HG03439 (cell line): Measurements from ENCODE around the gene PHLDB1.
"Not testable (repeated sequence)": the region's sequence is repeated elsewhere in the genome, so short reads cannot be mapped to it uniquely, and the experiment has no call there.

Source experiments
- ATAC-seq: cut with Tn5 transposase; IDR thresholded peaks from one replicate; pipeline ENCODE4 v1.9.1; 2021; ENCODE audit warnings: mild to moderate bottlenecking, moderate library complexity; ENCODE audit not compliant: unreplicated experiment

PHLDB1 gene

DNA sequence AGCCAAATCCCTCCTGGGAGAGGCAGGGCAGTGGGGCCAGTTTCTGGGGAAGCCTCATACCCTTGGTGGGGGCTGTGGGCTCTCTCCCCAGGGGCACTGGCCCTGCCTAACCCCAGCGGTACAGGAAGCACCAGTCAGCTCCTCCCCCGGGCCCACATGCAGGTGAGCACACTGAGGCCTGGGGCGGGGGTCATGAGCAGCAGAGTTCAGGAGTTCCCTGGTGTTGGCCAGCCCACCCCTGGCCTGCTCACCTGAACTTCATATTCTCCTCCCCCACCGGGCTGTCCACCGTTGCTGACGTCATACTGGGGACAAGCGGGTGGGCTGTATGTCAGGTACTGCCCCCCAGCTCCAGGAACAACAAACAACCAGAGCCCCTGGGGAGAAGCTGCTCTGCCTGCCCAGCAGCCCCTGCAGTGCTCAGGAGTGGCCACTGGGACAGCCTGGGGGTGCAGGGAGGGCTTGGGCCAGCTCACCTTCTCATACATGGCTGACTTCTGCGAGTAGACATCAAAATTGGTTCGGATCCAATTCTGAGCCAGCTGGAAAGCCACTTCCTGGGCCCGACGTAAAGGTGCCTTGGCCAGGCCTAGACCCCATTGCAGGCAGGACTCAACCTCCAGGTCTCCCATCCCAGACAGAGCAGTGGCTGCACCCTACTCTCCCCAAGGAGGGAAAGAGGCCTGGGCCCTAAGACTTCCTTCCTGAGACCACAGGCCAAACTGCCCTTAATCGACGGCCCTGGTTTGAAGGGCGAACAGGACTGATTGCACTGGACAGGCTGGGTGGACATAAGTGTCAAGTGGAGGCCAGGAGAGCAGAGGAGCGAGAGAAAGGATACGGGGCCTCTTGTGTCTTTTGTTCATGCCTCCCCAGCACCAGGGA, 51.3 kb downstream of the PHLDB1 start:
- ATAC-seq = no peak

DNA sequence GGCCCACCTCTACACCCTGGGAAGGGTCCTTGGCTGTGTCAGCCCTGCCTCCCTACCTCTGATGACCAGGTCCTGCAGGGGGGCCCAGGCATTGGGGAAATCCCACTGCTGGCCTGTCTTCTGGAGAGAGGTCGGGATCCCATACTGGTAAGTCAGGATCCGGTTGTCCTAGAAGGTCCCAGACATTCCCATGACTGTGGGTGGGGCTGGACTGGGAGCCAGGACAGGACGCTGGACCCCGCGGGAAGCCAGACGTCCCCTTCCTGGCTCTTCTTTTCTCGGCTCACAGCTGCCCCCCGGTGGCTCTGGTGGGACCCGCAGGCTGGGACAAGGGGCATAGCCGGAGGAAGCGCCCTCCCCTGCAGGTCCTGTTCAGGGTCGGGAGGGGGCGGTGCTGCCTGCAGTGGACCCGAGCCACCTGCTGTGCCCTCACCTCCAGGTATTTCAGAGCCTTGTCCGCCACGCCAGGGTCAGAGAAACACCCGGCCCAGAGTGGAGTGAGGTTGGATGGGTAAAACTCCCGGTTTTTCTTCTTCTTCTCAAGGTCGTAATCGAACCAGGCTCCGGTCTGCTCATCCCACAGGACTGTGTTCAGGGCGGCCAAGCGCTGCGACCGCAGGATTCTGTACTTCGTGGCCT, 52.0 kb downstream of the PHLDB1 start:
- ATAC-seq = peak; percentile 58

DNA sequence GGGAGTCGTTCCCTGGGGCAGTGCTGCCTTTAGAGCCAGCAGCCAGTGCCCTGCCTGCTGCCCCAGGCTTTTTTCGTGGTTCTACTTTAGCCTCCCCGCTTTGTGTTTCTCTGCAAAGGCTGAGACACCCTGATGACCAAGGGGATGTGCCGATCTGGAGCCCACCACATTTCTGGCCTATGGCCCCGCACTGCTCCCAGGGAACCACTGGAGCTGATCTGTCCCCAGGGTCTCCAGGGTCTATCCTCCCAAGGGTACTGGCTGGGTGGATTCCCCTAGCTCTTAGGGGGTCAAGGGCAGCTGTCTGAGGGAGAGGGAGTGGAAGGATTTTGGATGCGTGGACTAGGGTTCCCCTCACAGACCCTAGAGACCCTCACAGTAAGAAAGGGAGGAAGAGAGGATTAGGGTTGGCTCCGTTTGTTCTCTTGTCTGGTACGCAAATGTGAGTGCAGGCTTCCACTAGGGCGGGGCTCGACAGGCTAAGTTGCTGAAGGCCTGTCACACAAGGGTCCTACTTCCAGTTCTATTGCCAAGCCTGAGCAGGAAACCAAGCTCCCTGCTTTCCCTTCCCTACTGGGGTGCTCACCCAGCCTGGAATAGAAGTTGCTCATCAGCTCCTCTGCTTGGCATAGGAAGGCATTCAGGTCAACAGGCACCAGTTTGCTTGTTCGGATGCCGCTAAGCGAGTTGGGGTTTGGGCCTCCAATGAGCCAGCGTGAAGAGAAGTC, 52.7 kb downstream of the PHLDB1 start:
- no peak for ATAC-seq

DNA sequence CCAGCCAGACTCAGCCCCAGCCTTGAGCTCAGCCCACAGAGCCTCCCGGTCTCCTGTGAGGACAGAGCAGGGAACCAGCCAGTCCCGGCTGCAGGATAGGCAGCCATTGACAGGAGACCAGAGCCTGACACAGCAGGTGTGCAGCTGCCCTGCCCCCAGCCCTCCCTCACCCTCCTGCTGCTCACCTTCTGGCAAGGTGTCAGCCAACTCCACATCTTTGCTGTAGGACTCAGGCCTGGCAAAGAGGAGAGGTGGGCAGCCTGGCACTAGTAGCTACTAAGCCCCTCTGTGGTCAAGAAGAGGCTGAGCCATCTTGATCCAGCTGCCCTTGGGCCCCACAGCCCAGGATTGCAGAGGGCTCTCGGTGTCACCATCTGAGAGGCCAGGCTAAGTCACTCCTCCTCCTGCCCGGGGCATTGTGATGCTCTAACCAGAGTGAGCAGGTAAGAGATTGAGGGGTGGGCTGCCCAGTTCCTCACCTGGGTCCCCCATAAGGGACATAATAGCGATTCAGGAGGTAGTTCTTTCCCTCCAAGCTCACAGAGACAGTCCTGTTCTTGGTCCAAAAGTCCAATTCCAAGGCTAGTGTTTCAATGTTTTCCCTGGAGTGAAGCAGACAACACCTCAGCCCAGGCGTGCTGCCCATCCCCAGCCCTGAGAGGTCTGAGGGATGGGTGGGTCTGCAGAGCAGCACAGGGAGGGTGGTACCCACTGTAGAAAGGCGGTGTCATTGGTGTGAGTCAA, 53.4 kb downstream of the PHLDB1 start:
- ATAC-seq = no peak

DNA sequence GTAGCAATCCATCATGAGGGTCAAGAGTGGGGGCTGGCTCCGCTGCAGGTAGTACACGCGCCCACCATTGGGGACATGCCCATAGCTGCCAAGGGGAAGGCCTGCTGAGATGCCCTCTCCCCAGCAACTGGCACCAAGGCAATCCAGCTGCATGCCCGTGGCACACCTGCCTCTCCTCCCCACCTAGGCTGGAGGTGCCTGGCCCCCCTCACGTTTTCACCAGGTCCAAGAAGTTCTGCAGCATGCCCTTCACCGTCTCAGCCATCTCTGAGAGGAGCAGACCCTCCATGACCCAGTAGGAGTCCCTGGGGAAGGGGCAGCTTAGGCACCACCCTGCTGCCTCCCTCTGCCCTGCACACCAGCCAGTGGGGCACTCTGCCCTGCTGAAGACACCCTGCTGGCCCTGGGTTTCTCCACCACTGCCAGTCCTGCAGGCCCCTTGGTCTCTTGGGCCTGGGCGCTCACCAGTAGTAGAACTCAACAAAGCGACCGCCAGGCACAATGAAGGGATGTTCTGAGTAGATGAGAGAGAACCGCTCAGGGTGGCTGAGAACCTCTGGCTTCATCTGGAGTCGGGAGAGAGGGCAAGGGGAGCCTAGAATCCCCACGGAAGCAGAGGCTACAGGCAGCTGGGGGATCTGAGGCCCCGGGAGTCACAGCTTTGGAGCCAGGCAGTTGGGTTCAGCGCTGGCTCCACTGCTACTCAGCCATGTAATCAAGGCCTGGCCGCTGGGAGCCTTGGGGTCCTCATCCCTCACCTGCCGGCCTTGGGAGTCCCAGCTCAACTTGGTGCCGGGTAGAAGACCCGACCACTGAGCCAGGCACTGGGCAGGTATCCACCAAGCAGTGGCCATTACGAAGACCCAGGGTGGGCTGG, 54.2 kb downstream of the PHLDB1 start:
- no peak for ATAC-seq

DNA sequence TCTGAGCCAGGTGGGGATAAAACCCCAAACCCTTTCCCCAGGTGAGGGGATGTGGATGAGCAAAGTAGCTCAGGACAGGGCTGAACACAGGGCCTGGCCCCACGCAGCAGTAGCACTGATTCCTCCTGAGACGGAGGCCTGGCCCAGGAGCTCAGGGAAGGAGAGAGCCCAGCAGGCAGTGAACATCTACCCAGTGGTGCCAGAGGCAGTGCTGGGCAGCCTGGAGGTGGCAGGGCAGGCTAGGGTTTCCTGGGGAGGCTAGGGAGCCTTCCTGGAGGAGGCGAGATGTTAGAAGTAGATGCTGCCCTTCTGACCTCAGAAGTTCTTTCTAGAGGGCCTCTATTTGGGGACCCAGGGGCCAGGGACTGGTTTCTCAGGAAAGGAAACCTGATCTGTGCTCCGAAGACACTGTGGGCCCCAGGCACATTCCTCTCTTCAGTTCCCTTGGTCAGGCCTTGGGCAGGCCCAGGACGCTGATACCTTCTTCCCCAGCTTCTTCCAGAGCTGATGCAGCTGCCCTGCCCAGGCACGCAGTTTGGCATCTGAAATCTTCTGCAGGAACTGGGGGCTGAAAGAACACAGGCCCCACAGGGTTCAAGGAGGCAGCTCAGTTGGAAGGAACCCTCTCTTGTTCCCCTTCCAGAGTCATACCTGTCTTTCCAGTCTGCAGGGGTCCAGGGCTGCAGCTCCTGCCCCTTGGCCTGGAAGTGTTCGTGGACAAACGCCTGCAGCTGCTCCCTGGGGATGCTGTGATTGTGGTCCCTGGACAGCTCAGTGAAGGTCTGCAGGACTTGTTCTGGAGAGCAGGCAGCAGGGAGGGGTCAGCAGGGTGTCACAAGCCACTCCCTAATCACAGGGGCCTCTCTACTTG, 55.2 kb downstream of the PHLDB1 start:
- no peak for ATAC-seq

DNA sequence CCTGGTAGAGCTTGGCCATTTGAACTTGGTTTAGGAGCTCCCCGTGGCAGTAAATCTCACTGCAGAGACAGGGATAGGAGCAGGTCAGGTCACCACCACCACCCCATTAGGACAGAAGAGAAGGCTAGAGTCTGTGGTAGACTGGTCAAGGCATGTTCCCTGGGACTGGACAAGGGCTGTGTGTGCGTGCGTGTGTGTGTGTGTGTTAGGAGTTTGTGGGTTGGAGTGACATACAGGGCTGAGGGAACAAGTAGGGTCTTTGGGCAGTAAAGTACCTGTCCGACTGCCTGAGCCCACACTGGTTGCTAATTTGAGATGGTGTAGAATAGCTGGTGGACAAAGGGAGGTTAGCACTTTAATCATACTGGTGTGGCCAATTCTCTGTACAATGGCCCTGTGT, 56.0 kb downstream of the PHLDB1 start:
- no peak for ATAC-seq

DNA sequence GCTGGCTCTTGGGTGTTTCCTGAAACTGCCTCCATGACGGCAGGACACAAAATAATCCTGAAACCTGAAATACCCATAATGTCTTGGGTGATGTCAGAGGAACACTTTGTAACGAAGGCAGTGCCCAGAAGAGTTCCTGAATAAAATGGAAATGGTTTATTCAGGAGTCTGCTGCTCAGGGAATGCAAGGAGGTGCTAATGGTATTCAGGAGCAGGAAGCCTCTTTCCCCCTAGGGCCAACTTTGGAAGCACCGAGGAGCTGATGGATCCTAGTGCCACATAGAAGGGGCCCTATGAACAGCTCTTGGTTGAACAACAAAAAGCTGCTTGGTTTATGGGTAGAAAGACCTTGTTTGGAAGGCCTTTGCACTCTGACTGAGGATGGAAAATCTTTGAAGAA, 56.5 kb downstream of the PHLDB1 start:
- ATAC-seq = no peak

DNA sequence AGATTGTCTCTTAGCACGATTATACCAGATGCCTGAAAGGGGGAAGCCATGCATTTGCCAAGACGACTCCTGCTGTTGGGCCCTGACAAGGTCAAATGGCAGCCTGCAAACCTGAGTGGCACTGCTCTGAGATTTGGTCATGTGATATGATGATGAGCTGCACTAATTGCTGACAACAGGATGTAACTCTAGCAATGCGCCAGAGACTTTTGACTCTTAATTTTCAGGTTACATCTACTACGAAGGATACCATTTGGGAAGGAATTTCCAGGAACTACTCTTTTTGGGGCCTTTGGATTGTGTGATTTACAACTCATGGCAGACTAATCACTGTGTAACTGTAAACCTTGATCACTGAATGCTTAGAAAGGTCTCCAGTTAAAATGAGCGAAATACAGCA, 59.0 kb downstream of the PHLDB1 start:
- no peak for ATAC-seq

DNA sequence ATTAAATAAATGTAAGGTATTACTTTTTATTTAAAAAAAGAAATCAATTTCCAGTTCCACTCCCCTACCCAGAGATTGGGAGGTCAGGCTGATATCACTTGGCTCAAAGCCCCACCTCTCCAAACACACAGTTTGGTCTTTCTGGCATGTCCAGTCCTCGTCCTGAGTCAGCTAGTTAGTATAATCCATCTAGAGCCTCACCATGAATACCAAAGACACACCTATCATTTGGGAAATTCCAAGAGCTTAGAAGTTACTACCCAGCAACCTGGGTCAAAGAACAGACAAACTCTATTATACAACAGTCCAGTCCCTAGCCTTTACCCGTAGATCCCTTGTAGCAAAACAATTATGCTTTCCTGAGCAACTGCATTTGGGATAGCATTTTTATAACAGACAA, 62.6 kb downstream of the PHLDB1 start:
- no peak for ATAC-seq

DNA sequence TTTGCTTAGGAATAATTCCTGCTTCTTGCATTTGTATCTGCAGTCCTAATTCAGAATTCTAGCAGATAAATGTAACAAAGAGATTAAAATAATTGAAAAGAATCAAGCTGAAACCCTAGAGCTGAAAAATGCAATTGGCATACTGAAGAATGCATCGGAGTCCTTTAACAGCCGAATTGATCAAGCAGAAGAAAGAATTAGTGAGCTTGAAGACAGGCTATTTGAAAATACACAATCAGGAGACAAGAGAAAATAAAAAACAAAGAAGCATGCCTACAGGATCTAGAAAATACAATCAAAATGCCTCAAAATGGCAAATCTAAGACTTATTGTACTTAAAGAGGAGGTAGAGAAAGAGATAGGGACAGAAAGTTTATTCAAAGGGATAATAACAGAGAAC, 63.8 kb downstream of the PHLDB1 start:
- ATAC-seq = no peak

DNA sequence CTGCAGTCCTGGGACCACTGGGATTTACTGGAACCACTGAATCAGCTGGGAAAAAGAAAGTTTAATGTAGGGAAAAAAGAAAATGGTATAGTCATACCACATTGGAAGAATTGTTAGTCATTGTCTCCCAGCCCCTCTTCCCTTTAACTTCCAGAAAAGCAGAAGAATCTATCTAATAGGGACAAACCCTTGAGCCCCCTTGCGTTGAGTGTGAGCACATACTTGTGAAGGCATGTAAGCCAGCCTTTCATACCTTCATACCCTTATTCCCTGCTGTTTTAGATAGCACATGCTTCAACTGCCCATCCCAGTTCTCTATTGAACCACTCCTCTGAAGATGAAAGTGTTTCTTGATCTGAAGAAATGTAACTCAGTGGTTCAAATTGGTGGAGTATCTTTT, 65.4 kb downstream of the PHLDB1 start:
- ATAC-seq = no peak

DNA sequence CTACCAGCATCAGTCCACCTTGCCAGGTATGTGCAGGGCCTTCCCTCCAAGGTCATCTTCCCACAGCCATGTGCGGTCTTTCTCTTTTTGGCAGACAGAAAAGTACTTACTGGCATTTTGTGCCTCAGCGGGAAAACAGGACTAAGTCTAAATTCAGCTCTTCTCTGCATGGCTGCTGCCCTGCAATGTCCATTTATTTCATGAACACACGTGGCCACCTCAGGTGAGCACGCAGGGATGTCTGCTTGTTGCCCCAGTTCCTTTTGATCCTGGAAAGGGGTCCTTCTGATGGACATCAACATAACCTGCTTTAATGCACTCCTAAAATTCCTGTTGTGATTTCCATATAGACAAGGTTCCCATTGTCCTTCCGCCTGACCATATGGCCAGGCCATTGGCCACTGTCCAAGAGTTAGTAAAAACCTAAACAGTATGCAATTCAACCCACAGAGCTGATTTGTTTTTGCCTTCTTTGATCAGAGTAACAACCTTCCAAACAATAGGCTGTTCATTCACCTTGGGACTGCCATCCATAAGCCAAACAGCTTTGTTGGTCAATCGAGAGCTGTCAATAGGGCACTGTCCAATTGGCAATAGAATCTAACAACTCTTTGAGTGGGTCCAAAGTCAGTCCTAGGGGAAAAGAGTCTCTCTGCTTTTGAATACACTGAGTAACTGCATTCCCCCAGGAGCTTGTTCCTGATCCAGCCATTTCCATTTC, 66.1 kb downstream of the PHLDB1 start:
- no peak for ATAC-seq

DNA sequence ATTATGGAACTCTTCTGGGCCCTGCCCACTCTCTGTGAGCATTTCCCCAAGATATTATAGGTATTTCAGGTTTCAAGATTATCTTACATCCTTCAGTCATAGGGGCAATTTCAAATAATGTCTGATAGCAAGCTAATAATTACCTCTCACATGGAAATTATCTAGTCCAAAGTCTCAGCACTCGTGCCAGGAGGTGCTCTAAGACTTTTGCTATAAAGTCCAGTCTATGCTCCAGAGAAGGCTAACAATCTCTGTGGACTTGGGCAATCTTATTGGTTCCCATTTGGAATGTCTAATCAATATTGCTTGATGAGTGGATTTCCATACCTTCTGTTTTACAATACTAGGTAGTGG, 66.6 kb downstream of the PHLDB1 start:
- ATAC-seq = no peak

DNA sequence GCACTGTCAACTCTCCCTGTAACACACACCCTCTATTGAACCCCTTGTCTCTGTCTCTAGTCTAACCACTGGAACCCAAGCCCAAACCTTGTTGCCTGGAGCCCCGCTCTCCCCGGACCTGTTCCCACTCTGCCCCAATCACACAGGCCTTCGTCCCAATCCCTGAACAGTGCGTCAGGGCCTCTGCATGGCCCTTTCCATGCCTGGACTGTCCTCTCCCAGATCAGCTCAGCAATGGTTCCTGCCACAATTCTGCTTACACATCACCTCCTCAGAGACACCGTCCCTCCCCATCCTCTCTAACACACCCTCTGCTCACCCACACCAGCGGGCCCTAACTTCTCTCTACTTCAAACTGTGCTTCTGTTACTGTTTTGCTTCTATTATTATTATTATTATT, 70.6 kb downstream of the PHLDB1 start:
- ATAC-seq = no peak

DNA sequence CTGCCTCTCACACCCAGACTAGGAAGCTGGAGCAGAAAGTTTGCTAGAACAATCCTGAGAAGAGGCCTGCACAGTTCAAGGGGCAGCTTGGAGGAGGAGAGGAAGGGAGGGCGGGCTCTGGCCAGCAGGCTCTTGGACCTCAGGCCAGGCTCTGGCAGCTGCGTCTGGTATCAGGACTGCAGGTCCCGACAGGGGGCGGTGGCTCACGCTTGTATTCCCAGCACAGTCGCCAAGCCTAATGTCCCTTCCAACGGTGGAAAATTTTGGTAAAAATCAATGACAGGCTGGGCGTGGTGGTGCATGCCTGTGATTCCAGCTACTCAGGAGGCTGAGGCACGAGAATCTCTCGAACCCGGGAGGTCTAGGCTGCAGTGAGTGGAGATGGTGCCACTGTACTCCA, 71.5 kb downstream of the PHLDB1 start:
- ATAC-seq = not testable (repeated sequence)

DNA sequence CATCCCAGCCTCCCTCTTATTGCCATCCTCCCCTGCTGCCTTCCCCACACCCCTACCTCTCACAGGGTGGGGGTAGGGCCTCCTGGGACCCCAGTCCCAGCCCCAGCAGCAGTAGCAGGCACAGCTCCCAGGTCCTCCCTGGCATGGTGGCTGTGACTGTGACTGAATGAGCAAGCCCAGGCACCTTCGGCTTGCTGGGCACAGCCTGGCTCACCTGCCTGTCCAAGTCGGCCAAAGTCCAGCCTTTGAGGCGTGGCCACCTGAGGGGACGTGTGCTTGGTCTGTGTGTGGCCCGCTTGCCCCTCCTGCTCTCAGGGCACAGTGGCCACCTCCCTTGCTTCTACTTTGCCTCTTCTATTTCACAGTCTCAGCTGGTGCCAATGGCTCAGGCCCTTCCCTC, 72.1 kb downstream of the PHLDB1 start, which contains the start of gene TREH:
Gene TREH (minus strand): TSS at position 168 of the 400 bp plus-strand sequence. CDS start 23 bp downstream, at position 145.
- ATAC-seq = no peak

DNA sequence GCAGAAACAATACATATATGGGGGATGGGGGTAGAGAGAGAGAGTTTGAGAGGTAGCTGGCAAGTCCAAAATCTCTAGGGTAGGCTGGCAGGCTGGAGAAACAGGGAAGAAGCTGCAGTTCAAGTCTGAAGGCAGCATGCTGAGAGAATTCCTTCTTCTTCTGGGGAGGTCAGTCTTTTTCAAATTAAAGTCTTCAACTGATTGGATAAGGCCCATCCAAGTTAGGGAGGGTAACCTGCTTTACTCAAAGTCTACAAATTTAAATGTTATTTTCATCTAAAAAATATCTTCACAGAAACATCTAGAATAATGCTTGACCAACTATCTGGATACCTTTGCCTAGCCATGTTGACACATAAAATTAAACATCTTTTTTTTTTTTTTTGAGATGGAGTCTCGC, 75.0 kb downstream of the PHLDB1 start:
- ATAC-seq = no peak

DNA sequence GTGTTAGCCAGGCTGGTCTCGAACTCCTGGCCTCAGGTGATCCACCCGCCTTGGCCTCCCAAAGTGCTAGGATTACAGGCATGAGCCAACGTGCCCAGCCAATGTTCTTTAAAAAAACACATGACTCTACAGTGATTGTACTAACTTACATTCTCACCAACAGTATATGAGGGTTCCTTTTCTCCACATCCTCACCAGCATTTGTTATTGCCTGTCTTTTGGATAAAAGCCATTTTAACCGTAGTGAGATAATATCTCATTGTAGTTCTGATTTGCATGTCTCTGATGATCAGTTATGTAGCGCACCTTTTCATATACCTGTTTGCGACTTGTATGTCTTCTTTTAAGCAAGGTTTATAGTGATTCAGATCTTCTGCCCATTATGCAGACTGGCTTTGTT, 75.5 kb downstream of the PHLDB1 start:
- not testable (repeated sequence) for ATAC-seq
